Sigmoid colon (tissue), 4 donors: ENCODE data around the gene SEC14L1.

Experiments used
- CTCF ChIP-seq, 4 experiments: fragments of 450-650 bp in 3 of 4; fragments of 200-600 bp in 1 of 4; IDR thresholded peaks; one replicate each; pipeline ENCODE4 v1.5.1; 2016 to 2019; ENCODE audit warnings: antibody characterized with exemption in 4 of 4, mild to moderate bottlenecking in 3 of 4, moderate library complexity in 2 of 4
- EP300 ChIP-seq, 4 donors: sonication (generic); formaldehyde crosslinking; IDR thresholded peaks; one replicate each; pipeline ENCODE4 v1.6.1; 2017; ENCODE audit warnings: antibody characterized with exemption in 4 of 4
- POLR2A ChIP-seq, 2 donors: fragments of 450-650 bp; IDR thresholded peaks; one replicate each; pipeline ENCODE4 v1.6.1; 2016; ENCODE audit warnings: antibody characterized with exemption in 2 of 2, mild to moderate bottlenecking in 2 of 2, moderate library complexity in 2 of 2
- POLR2AphosphoS5 ChIP-seq, 4 donors: sonication (generic); formaldehyde crosslinking; IDR thresholded peaks; one replicate each; pipeline ENCODE4 v1.6.1; 2017; ENCODE audit warnings: antibody characterized with exemption in 4 of 4

GRCh38 chr17:77140166-77140877 is 447 bp upstream of the SEC14L1 start:
- TF ChIP-seq CTCF (IDR thresholded peaks at IDR 0.05) (no peak), POLR2A (IDR thresholded peaks at IDR 0.05) (peak; percentile 96 to 98), POLR2AphosphoS5 (IDR thresholded peaks at IDR 0.05) (peak; percentile 98 to 99 (median 98)), EP300 (IDR thresholded peaks at IDR 0.05) (peak in 1 of 4 donors; percentile 35)
